ENCODE results near the gene RANBP9.

RANBP9 gene

DNA sequence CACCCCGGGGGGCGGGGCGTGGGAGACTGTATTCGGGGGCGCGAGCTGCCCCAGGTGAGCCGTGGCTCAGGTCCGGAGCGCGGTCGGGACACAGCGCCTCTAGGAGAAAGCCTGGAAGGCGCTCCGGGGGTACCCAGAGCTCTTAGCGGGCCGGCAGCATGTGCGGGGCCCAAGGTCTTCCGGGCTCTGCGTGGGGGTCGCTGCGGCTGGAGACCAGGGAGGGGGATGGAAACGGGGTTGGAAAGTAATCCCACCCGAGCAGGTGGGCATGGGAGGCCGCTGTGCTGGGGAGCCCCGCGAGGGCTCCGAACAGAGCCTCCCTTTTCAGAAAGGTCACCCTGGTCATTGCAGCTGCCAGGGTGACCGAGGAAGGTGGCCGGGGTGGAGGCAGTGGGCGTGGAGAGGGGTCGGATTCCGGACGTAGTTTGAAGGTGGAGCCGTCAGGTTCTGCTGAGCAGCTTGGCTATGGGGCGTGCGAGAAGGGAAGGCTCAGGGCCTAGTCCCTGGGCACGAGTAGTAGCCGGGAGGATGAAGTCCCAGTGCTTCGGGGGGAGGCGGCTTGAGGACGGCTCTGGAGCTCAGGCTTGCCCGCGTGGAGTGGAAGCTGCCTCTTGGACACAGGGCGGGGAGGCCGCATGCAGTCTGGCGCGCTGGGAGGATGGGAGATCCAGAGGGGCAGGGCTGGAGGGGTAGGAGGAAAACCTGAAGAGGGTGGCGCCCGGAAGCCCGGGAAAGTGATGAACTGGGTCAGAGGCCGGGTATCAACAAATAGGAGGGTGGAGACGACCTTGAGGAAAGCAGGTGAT lies 136.9 kb downstream of the RANBP9 start, which contains the start of gene SIRT5:
SIRT5 (plus strand) TSS at position 31 of the 806 bp plus-strand sequence. CDS start 9,510 bp downstream, outside the sequence.
- no peak for TF ChIP-seq GATA3 (IDR thresholded peaks at IDR 0.05; ENCODE audit: low read depth, low read length)
- TF ChIP-seq GATA2 (IDR thresholded peaks at IDR 0.05; ENCODE audit: low read depth, low read length), result no peak

DNA sequence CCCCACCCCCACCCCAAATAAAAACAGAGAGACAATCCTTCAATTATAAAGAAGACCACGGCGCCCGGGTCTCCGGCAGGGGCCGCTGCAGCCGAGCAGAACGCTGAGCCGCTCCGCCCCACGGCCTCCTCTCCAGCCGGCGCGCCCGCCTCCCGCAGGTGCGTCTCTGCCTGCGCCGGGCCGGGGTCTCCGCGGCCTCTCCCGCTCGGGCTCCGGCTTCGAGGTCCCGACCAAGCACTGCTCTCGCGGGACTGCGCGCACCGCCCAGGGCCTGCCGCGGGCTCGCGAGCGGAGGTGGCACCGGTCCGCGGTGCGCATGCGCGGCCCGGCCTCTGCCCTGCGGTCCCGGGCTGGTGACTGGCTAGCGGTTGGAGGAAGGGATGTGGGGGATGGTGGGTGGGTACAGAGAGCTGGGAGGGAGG lies 137.5 kb downstream of the RANBP9 start:
- TF ChIP-seq GATA3 (IDR thresholded peaks at IDR 0.05; ENCODE audit: low read depth, low read length) (no peak), GATA2 (IDR thresholded peaks at IDR 0.05; ENCODE audit: low read depth, low read length) (no peak)

DNA sequence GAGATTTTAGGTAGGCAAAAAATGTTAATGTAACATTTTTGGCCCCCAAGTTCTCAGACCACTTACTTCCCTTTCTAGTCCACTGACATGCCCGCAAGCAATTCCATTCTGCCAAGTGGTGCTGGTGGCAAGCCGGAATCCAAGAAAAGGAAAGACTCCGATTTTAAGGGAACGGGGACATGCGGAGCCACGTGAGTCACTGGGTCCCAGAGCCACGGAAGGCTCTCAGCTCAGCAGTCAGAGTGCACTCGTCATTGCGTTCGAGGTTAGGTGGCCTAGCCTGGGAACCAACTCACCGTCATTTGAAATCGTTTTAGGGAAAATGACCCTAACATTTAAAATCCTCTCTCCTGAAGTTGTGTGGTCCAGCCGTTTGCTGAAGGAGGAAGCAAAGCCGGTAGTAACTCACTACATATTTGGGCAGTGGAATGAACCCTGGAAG lies 137.9 kb downstream of the RANBP9 start:
- TF ChIP-seq GATA2 (IDR thresholded peaks at IDR 0.05; ENCODE audit: low read depth, low read length) (no peak), GATA3 (IDR thresholded peaks at IDR 0.05; ENCODE audit: low read depth, low read length) (no peak)

DNA sequence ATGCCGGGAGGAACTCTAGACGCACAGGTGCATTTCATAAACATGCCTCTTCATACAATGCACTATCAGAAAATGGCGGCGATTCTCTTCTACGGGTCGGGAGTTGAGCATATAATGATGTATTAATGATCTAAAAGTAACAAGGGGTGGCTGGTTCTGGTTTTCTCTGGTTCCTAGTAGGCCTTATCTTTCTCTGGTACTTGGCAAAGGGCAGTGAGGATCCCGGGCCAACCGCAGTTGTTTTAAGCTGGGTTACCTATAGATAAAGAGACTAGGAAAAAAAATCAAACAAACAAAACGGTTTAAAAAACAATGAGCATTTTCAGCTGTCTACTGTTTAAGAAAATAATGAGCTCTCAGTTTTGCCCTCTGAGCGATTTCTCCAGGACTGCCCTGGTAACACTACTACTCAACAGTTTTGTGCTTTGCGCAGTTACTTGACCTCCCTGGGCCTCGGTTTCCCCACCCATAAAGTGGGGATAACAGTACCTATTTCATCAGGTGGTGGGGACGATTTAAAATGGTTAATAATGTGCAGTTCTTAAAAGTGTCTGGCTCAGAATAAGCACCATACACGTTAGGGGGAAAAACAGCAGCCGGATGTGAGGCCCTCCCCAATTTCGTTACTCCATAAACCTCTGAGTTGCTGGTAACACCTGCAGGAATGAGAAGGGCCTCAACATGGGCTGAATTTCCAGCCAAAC lies 138.5 kb downstream of the RANBP9 start:
- TF ChIP-seq GATA3 (IDR thresholded peaks at IDR 0.05; ENCODE audit: low read depth, low read length) (no peak), GATA2 (IDR thresholded peaks at IDR 0.05; ENCODE audit: low read depth, low read length) (no peak)

DNA sequence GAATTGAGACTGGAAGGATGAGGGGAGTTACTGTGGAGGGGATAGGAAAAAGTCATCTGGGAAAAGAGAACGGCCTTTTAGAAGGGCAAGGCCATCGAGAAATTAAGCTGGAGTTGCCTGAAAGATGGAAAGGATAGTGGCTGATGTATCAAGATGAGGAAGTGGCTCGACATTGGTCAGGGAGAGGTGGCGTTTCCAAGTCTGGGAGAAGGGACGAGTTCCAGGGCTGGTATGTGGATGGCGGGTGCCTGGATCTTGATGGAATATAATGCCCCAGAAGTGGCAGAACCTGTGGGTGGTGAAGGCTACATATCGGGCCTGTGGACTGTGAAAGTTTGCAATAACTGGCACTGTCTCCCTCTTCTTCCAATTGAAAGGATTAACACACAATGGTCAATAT lies 139.4 kb downstream of the RANBP9 start:
- TF ChIP-seq GATA2 (IDR thresholded peaks at IDR 0.05; ENCODE audit: low read depth, low read length) (no peak), GATA3 (IDR thresholded peaks at IDR 0.05; ENCODE audit: low read depth, low read length) (no peak)

Measured in SH-SY5Y (cell line).